ENCODE measurements around the gene IER3.
"Not testable (repeated sequence)": the region's sequence is repeated elsewhere in the genome, so short reads cannot be mapped to it uniquely, and the experiment has no call there.

Gene IER3

GRCh38 chr6:30763618-30764489, 19.5 kb upstream of the IER3 start:
- TF ChIP-seq CTCF (IDR thresholded peaks at IDR 0.05; ENCODE audit: extremely low read depth, insufficient read depth, missing control alignments), result no peak
- DNase-seq (ENCODE audit: low spot score), result no peak
- in situ Hi-C loops (cut with MboI; ENCODE audit: low pct_unique_long_range_greater_than_20kb, low sequenced_read_pairs, unreplicated experiment), result no loop called here

DNA sequence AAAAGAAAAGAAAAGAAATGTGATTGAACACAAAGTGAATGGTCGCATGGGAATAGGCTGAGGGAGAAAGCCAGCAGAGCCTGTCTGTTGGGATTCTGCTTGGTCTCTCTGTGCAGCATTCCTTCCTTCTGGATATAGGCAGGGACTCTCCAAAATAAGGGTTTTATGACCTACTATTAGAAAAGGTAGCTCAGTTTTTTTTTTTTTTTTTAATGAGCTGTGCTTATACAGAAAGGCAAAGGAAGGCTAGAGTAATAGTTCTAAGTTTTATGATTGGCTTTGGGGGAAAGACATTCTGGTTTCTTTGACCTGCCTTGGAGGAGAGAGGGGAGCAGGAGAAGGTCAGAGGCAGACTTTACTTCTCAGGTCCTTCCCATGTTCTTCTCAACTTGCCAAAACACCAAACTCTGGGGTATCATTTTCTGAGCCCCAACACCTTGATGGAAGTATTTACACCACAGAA, 18.8 kb upstream of the IER3 start:
- in situ Hi-C loops (cut with MboI; ENCODE audit: low pct_unique_long_range_greater_than_20kb, low sequenced_read_pairs, unreplicated experiment), result no loop called here
- no peak for TF ChIP-seq CTCF (IDR thresholded peaks at IDR 0.05; ENCODE audit: extremely low read depth, insufficient read depth, missing control alignments)
- no peak for DNase-seq (ENCODE audit: low spot score)

GRCh38 chr6:30761791-30762429, 17.6 kb upstream of the IER3 start:
- in situ Hi-C loops (cut with MboI; ENCODE audit: low pct_unique_long_range_greater_than_20kb, low sequenced_read_pairs, unreplicated experiment), result no loop called here

DNA sequence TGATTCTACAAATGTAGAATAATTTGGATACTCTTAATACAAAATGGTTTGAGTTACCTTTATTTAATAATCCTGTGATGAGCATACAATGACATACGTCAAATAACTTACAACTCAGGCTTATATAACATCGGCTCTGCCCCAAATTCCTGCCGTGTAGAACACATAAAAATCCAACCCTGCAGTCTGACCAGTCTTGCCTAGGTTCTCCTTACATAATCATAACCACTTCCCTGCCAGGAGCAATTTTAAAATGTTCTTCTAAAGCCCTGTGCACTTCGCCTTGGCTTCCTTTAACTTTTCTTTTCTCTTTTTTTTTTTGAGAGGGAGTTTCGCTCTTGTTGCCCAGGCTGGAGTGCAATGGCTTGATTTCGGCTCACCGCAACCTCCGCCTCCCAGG, 16.2 kb upstream of the IER3 start:
- DNase-seq (ENCODE audit: low spot score), result no peak
- in situ Hi-C loops (cut with MboI; ENCODE audit: low pct_unique_long_range_greater_than_20kb, low sequenced_read_pairs, unreplicated experiment), result no loop called here
- no peak for TF ChIP-seq CTCF (IDR thresholded peaks at IDR 0.05; ENCODE audit: extremely low read depth, insufficient read depth, missing control alignments)

More at GRCh38 chr6:30761791-30762429, 17.6 kb upstream of the IER3 start:
- no peak for TF ChIP-seq CTCF (IDR thresholded peaks at IDR 0.05; ENCODE audit: extremely low read depth, insufficient read depth, missing control alignments)
- no peak for DNase-seq (ENCODE audit: low spot score)

DNA sequence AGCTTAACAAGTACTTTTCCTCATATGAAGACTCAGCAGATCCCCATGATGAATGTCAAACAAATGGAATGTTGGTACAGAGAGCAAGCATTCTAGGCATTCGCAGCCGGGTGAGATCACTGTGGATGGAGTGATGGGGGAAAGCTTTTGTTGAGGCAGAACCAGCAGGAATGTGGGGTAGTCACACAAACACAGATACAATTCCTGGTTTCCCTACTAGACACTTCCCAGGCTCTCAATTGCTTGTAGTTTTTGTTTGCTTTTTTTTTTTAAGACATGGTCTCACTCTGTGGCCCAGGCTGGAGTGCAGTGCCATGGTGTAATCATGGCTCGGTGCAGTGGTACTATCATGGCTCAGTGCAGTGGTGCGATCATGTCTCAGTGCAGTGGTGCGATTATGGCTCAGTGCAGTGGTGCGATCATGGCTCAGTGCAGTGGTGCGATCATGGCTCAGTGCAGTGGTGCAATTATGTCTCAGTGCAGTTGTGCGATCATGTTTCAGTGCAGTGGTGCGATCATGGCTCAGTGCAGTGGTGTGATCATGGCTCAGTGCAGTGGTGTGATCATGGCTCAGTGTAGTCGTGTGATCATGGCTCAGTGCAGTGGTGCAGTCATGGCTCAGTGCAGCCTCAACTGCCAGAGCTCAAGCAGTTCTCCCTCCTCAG, 15.4 kb upstream of the IER3 start:
- DNase-seq (ENCODE audit: low spot score), result no peak
- in situ Hi-C loops (cut with MboI; ENCODE audit: low pct_unique_long_range_greater_than_20kb, low sequenced_read_pairs, unreplicated experiment), result no loop called here
- no peak for TF ChIP-seq CTCF (IDR thresholded peaks at IDR 0.05; ENCODE audit: extremely low read depth, insufficient read depth, missing control alignments)

GRCh38 chr6:30757261-30757904, 13.0 kb upstream of the IER3 start:
- no peak for TF ChIP-seq CTCF (IDR thresholded peaks at IDR 0.05; ENCODE audit: extremely low read depth, insufficient read depth, missing control alignments)
- no peak for DNase-seq (ENCODE audit: low spot score)
- in situ Hi-C loops (cut with MboI; ENCODE audit: low pct_unique_long_range_greater_than_20kb, low sequenced_read_pairs, unreplicated experiment), result no loop called here

- DNase-seq (ENCODE audit: low spot score); in situ Hi-C loops (cut with MboI; ENCODE audit: low pct_unique_long_range_greater_than_20kb, low sequenced_read_pairs, unreplicated experiment): not testable (repeated sequence)
Measured at GRCh38 chr6:30756405-30757003, 12.2 kb upstream of the IER3 start.

All from GM13977 (cell line).